HG02973 (cell line): Measurements from ENCODE around the gene ZNF804B.

ENCODE experiments used
- ATAC-seq: cut with Tn5 transposase; IDR thresholded peaks from one replicate; pipeline ENCODE4 v1.9.1; 2021; ENCODE audit warnings: moderate library complexity; ENCODE audit not compliant: unreplicated experiment

Gene ZNF804B

DNA sequence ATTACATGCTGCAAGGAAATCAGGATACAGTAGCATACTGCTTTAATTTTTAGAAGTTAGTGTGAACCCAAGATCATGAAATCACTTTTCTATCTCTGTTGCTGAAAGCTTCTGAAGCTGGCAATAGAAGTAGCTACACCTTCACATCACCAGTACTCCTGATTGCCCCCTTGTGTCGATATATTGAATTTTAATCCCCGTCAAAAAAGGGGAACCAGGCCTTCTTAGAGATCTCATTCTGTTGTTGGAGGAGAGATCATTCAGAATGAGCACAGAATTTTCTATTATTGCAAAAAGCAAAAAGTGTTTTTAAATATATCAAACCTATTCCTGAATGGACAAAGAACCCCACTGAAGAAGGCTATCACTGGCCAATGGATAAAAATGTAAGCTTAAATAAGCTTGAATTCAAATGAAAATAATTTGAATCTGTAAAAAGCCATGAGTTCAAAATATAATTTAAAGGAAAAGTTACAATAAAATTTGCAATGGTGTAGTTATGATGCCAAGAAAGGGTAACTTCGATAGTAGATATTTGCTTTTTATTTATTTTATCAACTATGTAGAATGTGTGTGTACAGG is 75.7 kb downstream of the ZNF804B start:
- peak; percentile 95 for ATAC-seq

DNA sequence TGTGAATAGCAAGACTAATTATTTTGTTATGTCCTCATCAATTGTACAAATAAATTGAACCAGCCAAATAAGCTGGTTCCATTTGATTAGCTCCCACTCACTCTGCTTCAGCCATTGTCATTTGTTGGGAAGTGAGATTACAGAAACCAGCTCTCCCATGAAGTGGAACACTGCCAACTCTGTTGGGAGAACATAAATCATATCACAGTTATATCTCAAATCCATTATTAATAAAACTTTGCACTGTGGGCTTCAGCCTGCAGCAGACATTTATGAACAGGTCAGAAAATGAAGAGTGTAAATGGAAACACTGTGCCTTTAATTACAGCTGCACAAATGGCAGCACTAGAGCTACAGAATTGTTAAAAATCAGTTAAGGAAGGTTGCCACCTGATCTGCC is 82.7 kb downstream of the ZNF804B start:
- no peak for ATAC-seq

DNA sequence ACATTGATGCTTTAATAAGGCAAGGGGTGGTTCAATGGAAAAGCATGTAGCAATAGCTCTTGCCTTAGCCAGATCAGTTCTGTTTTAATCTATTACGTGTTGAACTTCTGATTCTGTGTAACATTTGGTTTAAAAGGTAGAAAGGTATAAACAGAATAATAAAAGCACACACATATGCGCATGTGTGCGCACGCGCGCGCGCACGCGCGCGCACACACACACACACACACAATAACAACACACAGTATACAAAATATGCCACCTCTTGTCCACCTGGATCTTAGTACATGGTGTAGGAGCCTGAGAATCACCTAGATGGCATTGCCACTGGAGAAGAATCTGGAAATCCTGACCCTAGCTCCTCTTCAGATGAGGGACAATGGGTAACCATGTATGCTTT is 85.6 kb downstream of the ZNF804B start:
- no peak for ATAC-seq

DNA sequence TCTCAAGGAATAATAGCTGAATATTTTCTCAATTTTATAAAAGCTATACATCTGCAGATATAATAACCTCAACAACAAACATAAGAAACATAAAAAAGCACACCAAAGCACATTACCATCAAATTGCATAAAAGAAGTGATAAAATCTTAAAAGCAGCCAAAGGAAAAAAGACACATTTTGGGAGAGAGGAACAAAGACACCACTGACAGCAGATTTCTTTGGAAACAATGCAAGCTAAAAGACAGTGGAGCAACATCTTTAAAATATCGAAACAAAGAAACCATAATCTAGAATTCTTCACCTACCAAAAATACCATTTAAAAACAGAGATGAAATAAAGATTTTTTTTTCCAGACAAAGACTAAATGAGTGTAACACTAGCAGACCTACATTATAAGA is 91.7 kb downstream of the ZNF804B start:
- ATAC-seq, result no peak

DNA sequence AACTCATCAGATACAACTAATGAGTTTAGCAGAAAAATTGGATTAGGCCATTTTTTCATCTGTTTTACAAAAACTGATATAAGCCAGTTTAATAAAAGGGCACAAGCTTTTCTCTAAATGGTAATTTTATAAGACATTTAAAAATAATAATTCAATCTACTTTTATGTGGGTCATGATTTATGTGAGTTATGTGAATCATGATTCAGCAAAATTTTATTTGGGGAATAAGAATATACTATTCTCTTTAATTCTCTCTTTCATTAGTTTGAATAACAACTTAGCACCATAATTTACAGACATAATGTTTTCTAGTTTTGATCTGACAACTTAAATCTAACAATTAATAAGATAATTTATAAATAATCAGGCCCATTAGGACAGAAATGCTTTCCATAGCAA is 99.8 kb downstream of the ZNF804B start:
- ATAC-seq, result no peak

DNA sequence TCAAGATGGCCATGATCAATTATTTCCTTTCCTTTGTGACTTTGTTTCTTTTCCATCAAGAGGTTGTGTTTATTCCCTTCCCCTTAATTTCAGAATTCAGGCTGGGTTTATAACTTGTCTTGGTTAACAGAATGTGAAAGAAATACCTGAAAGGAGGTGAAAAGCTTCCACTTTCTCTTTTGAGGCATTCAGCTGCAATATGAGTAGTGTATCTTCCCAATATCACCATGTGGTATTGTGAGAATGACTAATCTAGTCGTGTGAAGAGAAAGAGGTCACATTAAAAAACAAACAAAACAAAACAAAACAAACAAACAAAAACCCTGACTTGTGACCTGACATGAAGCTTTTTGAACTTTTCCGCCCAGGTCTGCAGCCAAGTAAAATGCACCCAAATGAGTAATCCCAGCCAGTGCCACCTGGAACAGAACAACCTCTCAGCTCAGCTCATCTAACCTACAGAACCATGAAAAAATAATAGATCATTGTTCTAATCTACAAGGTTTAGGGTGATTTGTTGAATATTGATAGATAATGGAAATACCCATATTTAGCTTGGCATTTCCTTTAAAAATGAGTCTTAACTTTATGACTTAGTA is 106.9 kb downstream of the ZNF804B start:
- ATAC-seq, result peak; percentile 77

DNA sequence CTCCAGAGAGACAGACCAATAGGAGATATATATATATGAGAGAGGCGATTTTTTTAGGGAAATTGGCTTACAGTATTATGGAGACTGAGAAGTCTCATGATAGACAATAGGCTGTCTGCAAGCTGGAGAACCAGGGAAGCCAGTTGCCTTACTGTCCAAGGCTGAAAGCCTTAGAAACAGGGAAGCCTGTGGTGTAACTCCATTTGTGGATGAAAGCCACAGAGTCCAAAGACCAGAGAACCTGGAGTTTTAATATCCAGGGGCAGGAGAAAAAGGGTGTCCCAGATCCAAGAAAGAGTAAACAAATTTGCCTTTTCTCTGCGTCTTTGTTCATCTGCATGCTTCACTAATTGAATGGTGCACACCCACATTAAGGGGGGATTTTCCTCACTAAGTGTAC is 107.7 kb downstream of the ZNF804B start:
- ATAC-seq, result no peak

DNA sequence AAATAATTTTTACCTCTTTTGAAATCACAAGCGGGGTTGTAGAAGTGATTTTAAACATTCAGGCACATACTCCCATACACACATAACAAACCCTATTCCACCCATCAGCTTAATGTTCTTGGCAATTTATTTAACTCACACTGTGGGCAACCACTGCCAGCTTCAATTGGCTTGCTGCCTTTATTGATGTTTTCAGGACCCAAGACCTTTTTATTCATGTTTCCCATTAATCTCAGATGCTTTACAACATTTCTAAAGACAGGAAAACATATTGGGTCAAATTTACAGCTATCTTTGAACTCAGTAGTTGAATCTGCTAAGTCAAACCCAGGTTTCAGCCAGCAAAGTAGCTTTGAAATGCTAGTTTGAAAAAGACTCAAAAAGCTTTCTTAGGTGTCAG is 109.0 kb downstream of the ZNF804B start:
- no peak for ATAC-seq

DNA sequence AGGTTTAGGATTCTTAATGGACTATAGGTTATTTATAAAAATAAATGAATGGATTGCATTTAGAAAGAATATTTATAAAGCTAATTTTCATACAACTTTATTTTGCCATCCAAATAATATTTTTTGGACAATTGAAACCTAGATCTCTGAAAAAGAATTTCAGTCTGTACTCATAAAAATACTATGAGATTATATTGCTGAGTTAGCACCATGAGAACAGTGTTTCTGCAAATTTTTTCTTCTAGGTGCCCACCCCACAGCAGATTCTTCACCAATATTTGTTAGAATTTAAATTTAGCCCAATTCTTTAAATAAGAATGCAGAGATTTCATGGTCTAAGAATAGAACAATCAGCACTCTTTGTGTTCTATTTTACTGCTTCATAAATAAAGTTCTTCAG is 121.6 kb downstream of the ZNF804B start:
- ATAC-seq, result no peak

DNA sequence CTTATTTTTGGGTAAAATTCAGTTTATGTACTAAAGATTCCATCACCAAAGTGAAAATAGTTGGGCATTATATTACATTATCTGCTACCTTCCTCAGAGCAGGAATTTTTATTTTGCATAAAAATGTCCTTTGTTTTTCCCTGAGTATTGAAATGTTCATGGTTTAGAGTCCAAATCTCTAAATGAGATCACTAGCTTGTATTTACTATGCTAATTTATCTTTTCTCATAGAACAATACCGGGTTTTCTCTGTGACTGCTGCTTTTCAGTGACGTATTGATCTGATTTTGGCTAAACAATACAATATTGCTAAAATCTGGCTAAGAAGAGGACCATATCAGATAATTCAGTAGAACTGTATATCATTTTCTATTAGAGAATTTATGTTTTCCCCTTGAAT is 125.6 kb downstream of the ZNF804B start:
- no peak for ATAC-seq

DNA sequence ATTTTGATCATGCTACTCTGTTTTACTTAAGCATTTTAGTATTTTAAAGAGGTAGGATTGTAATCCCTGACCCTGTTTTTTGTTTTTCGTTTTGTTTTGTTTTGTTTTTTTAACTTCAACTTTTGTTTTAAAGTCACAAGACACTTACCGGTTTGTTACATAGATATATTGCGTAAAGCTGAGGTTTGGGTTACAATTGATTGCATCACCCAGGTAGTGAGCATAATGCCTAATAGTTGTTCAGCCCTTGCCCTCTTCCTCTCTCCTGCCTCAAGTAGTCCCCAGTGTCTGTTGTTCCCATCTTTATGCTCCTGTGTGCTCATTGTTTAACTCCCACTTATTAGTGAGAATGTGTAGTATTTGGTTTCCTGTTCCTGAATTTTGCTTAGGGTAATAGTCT is 129.2 kb downstream of the ZNF804B start:
- ATAC-seq, result no peak

DNA sequence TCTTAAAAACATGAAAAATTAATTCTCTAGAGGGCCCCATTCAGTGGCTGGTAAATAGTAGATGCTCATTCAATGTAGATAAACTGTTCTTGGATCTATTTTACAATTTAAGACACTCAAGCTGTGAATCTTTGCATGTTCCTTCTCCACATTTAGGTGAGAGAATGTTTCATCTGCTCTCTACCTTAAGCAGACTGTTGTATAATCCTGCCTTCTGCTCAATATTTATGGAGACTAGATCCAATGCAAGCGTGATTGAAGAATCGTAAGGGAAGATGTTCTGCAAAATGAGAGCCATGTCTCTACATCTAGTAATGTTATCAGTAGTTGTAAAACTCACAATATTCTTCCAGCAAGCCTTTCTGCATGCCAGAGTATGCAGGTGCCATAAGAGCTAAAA is 151.0 kb downstream of the ZNF804B start:
- no peak for ATAC-seq

DNA sequence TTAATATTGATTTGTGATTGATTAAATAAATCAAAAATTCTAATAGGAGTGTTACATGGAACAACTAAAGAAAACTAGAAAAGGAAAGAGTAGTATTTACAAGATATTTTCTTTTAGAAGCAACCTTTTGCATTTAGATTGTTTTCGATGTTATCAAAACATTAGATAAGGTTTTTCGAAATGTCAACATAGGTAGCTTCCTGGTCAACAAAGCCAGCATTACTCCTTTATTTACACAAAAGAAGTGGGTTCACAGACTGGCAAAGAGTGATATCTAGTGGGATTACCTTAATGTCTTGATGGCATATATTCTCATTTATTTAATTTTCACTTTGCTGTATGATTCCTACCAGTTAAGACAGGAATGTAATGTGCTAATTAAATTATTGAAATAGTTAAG is 153.4 kb downstream of the ZNF804B start:
- ATAC-seq, result no peak

DNA sequence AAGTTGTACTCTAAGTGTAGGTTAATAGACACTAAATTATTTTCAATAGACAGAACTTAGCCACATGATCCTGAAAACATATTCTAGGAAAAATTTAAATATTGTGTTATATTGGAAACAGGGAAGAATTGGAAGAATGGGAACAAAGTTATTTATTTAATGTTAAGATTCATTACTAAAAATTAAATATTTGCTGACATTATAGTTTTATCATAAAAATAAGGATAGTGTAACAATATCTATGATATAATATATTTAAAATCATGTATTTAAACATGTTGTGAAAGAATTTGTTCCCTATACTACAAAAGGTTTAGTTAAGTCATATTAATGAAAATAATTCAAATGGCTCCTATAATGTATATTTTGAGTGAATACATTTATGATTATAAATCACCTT is 156.1 kb downstream of the ZNF804B start:
- ATAC-seq, result no peak

DNA sequence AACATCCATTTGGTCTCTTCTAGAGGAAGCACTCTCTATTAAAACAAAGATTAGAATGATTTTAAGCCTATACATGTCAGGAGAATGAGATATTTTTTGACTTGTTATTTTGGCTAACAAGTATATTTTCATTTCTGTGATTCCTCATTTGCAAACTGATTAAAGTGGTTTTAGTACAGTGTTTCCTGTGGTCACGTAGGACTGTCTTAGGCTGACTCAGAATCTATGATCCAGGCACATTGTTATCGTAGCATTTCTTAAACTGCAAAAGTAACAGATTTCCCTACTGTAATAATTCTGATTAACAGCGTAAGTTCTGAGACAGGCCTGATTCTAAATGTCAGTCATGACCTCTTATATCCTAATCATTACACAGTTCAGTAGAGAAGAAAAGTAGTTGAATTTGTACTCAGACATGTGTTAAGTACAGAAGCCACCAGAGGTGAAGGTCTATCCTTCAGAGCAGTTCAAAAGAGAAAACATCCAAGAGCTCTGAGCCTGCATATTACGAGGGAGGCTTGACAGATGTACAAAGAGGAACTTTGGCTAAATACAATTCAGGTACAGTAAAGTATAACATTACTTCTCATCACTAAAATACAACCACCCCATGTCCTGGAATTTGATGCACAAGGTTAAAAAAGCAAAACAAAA is 160.1 kb downstream of the ZNF804B start:
- no peak for ATAC-seq

DNA sequence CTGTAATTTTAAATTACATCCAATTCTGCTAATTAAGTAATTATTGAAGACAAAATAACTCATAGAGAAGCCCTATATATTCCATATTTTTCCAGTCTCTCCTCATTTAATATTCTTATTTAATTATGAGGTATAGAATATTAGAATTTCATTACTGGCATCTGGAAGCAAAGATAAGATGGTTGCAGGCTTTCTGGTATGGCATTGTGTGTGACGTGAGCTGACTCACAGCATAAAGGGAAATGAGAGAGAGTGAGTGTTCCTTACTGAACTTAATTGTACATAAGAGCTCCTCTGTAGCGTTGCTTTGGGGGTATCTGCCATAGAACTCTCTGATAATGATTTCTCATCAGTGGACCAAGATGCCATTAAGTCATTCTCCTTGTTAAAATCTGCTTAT is 163.4 kb downstream of the ZNF804B start:
- no peak for ATAC-seq

DNA sequence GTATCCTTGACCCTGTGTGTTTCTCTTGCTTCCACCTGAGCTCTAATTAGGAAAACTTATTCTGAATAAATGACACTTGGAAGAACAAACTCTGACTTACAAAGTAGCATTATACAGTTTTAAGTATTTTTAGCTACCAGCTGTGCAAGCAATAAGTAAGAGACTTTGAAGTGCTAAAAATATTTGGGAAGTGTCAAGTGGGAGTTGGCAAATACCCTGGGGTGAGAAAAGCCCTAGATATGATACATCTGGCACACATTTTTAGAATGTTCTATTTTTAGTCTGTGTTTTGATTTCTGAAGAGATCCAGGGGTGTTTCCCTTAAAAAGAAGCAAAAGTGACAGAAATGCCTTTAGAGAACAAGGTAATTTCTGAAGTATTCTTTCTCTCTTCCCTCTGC is 168.8 kb downstream of the ZNF804B start:
- ATAC-seq, result no peak

DNA sequence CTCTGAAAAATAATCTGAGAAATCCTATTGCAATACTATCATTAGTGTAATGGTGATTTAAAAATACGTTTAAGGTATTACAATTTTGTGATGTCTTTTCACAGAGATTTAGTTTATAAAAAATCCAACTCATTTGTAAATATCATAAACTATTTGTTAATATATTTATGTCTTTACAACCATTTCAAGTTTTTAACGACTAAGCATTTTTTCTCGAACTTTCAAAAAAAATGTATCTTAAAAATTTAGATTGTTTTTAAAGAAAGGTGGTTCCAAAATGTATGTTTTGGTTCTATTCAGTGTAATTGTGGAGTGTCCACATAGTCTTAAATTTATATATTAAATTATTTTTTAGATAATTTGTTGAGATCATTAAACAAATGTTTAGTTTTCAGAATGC is 170.2 kb downstream of the ZNF804B start:
- no peak for ATAC-seq

DNA sequence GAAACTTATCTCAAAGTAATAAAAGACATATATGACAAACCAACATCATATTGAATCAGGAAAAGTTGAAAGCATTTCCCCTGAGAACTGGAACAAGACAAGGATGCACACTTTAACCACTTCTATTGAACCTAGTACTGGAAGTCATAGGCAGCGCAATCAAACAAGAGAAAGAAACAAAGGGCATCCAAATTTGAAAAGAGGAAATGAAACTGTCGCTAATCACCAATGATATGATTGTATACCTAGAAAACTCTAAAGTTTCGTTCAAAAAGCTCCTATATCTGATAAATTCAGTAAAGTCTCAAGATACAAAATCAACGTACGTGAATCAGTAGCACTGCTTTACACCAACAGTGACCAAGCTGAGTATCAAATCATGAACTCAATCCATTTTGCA is 173.8 kb downstream of the ZNF804B start:
- no peak for ATAC-seq

DNA sequence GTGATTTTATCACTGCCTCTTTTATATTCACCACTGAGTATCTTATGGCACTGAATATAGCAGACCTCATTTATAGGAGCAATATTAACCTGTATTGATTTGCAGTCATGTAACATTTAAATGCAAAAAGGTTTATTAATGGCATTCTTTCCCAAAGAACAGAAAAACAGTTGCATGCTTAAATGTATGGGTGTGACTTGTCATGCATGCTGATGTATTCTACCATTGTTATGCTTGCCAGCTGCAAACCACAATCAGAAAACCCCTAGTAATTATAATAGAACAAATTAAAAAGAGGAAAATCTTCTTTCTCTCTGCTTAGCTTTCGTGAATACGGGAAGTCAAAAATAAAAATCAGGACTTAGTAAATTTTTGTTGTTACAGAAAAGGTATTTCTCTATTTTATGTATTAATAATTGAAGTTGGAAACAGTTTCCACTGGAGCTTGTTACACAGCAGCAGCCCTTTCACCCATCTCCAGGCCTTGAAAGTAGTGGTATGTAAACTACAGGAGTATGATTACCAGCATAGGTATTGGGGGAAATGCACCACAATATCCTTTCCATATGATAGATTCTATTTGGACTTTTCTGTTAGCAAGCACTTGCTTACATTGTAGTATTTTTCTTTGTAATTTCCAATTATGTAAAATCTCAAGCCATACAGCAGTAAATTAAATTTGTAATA is 183.5 kb downstream of the ZNF804B start:
- no peak for ATAC-seq

DNA sequence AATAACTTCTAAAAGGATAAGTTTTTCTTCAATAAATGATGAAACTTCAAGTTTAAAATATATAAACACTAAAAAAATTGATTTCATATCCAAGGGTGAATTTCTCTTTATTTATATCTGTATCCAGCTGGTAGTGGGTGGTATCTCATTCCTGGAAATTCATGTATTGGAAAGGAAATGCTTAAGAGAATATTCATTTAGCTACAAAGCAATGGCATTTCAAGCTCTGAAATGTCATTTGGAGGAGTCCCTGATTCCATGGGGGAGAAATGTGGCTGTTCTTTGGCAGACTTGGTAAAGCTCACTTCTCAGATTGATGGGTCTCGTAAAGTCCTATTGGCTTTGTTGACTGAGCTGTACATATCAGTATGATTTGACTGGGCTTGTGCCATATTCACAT is 192.3 kb downstream of the ZNF804B start:
- ATAC-seq, result no peak

DNA sequence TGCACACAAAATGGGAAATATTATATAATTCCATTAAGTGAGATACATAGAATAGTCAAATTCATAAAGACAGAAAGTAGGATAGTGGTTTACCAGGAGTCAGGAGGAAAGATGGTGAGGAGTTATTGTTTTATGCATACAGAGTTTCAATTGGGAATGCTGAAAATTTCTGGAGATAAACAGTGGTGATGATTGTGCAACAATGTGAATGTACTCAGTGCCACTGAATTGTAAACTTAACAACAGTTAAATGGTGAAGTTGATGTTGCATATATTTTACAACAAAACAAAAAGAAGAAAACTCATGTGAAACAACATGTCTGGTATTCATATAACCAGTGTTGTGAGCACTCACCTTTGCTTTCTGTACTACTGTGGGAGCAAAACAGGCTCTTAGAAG is 204.9 kb downstream of the ZNF804B start:
- ATAC-seq, result no peak
